Endodermal cell (in vitro differentiated cells): ENCODE measurements around the gene PACS1. TPM values are rescaled to one million over a fixed set of nuclear protein-coding genes. Genes with fewer than 3 reads are reported as not detected.

Experiments used
- DNase-seq: peaks from one replicate; pipeline ENCODE4 v3.0.0-alpha.2; 2017
- H3K27ac ChIP-seq: 2 replicates; pipeline ENCODE4 v1.5.1; 2013; ENCODE audit warnings: mild to moderate bottlenecking, low read depth, low read length, moderate library complexity
- H3K27me3 ChIP-seq: 2 replicates; pipeline ENCODE4 v1.6.1; 2013; ENCODE audit warnings: mild to moderate bottlenecking, low read length, moderate library complexity; ENCODE audit not compliant: insufficient read depth, control insufficient read depth, poor library complexity, severe bottlenecking
- H3K36me3 ChIP-seq: 2 replicates; pipeline ENCODE4 v1.7.0; 2013; ENCODE audit warnings: mild to moderate bottlenecking, low read length, moderate library complexity; ENCODE audit not compliant: control insufficient read depth, insufficient read depth
- H3K4me1 ChIP-seq: one replicate; pipeline ENCODE4 v1.7.0; 2013; ENCODE audit warnings: low read length; ENCODE audit not compliant: control insufficient read depth, insufficient read depth
- H3K4me3 ChIP-seq: 2 replicates; pipeline ENCODE4 v1.5.1; 2013; ENCODE audit warnings: mild to moderate bottlenecking, low read length, moderate library complexity
- H3K9ac ChIP-seq: 2 replicates; pipeline ENCODE4 v1.6.1; 2013; ENCODE audit warnings: mild to moderate bottlenecking, low read length, moderate library complexity; ENCODE audit not compliant: poor library complexity, severe bottlenecking; ENCODE audit errors: extremely low read depth
- H3K9me3 ChIP-seq: 2 replicates; pipeline ENCODE4 v1.6.1; 2013; ENCODE audit warnings: mild to moderate bottlenecking, low read length, moderate library complexity; ENCODE audit not compliant: control insufficient read depth
- H3K27ac Mint-ChIP-seq: 2 replicates; pipeline ENCODE4 v1.8.0; 2020; ENCODE audit warnings: mixed read lengths
- H3K27me3 Mint-ChIP-seq: 2 replicates; pipeline ENCODE4 v1.8.0; 2021; ENCODE audit warnings: mild to moderate bottlenecking, mixed read lengths; ENCODE audit not compliant: insufficient read depth
- H3K36me3 Mint-ChIP-seq: 2 replicates; pipeline ENCODE4 v1.8.0; 2020; ENCODE audit warnings: low read depth, mixed read lengths
- H3K4me1 Mint-ChIP-seq: 2 replicates; pipeline ENCODE4 v1.8.0; 2020; ENCODE audit warnings: mixed read lengths
- H3K4me3 Mint-ChIP-seq: 2 replicates; pipeline ENCODE4 v1.8.0; 2020; ENCODE audit warnings: mild to moderate bottlenecking, moderate library complexity, mixed read lengths
- H3K9me3 Mint-ChIP-seq: 2 replicates; pipeline ENCODE4 v1.8.0; 2020; ENCODE audit warnings: mild to moderate bottlenecking, mixed read lengths
- WGBS, 2 experiments: methylation state at CpG; one replicate each; pipeline versions ENCODE4 v1.1.5 to v1.1.7; 2013; ENCODE audit warnings: missing lambda C conversion rate in 2 of 2, mixed read lengths in 1 of 2; ENCODE audit not compliant: insufficient coverage in 1 of 2, insufficient read length in 1 of 2; 5-methylcytosine and 5-hydroxymethylcytosine counted together
- total RNA-seq, 2 donors: library from RNA; stranded (reverse); fragmentation: NEBNext Ultra II Directional in 1 of 2; extraction: Animal tissue kit (Norgen Biotek cat#: 25700) in 1 of 2; gene quantifications; 2 replicates in 1 of 2; 3 replicates in 1 of 2; pipeline ENCODE4 v1.2.1, GENCODE V29; 2021
- TF ChIP-seq, protein P1 (sequence below): fragments of 200-600 bp; sonication (generic); conservative IDR thresholded peaks from 2 replicates; pipeline ENCODE4 v1.5.0; 2021; ENCODE audit warnings: antibody characterized with exemption, mild to moderate bottlenecking

The PACS1 gene
- total RNA-seq, 2 donors from 2014 or later, result 67.0 to 67.1 TPM

DNA sequence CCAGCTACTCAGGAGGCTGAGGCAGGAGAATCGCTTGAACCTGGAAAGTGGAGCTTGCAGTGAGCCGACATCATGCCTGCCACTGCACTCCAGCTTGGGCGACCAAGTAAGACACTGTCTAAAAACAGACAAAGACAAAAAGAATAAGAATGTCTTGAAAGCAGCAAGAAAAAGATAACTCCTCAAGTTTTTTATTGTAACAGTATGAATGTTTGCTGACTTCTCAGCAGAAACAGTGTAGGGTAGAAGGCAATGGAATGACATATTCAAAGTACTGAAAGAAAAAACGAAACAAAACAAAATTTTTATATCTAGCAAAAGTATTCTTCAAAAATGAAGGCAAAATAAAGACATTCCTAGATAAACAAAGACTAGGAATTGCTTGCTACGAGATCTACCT lies 76.9 kb downstream of the PACS1 start:
- Mint-ChIP-seq H3K4me3 (no peak overlapping the region), H3K9me3 (peaks cover 6% of the 10 kb centered on the region), H3K36me3 (peaks cover 12% of the 10 kb centered on the region), H3K27me3 (no peaks in the 10 kb centered on the region), H3K27ac (no peak overlapping the region), H3K4me1 (peaks cover 20% of the 10 kb centered on the region)
- H3K9me3 ChIP-seq, result peaks cover 12% of the 10 kb centered on the region
- DNase-seq, result no peak
- TF ChIP-seq, protein P1, sequence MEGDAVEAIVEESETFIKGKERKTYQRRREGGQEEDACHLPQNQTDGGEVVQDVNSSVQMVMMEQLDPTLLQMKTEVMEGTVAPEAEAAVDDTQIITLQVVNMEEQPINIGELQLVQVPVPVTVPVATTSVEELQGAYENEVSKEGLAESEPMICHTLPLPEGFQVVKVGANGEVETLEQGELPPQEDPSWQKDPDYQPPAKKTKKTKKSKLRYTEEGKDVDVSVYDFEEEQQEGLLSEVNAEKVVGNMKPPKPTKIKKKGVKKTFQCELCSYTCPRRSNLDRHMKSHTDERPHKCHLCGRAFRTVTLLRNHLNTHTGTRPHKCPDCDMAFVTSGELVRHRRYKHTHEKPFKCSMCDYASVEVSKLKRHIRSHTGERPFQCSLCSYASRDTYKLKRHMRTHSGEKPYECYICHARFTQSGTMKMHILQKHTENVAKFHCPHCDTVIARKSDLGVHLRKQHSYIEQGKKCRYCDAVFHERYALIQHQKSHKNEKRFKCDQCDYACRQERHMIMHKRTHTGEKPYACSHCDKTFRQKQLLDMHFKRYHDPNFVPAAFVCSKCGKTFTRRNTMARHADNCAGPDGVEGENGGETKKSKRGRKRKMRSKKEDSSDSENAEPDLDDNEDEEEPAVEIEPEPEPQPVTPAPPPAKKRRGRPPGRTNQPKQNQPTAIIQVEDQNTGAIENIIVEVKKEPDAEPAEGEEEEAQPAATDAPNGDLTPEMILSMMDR, result no peak
- H3K4me3 ChIP-seq, result no peak overlapping the region
- WGBS, 2 experiments, result 93 to 100% methylated on average over 2 to 5 of the region's 5 CpGs
- H3K27ac ChIP-seq, result no peak overlapping the region
- no peak overlapping the region for H3K9ac ChIP-seq
- H3K36me3 ChIP-seq, result peaks cover 7% of the 10 kb centered on the region
- peaks cover 6% of the 10 kb centered on the region for H3K4me1 ChIP-seq
- H3K27me3 ChIP-seq, result no peaks in the 10 kb centered on the region

DNA sequence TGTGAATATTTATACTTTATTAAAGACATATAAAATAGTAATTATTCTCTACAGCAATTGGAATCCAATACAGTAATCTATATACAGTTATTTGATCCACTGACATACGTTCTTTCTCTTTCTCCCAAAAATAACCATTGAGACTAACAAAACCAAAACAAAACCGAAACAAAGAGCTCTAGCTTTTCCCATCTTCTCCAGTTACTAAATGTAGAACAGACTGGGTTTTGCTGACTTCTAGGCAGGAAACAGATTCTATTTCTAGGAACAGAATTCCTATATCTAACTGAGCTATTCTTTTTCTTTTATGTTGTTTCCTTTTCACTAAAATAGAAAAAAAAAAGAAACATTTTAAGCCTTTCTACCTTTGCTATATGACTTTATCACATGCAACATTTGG lies 80.1 kb downstream of the PACS1 start:
- no peak overlapping the region for H3K27ac ChIP-seq
- no peaks in the 10 kb centered on the region for H3K27me3 Mint-ChIP-seq
- H3K36me3 Mint-ChIP-seq, result peaks cover 20% of the 10 kb centered on the region
- no peak overlapping the region for H3K27ac Mint-ChIP-seq
- peaks cover 6% of the 10 kb centered on the region for H3K4me1 ChIP-seq
- no peak for DNase-seq
- 85 to 92% methylated on average over 2 of the region's 2 CpGs for WGBS, 2 experiments
- no peak overlapping the region for H3K9ac ChIP-seq
- no peaks in the 10 kb centered on the region for H3K27me3 ChIP-seq
- peaks cover 21% of the 10 kb centered on the region for H3K9me3 ChIP-seq
- no peak overlapping the region for H3K4me3 Mint-ChIP-seq
- TF ChIP-seq, protein P1, result no peak
- H3K9me3 Mint-ChIP-seq, result peaks cover 14% of the 10 kb centered on the region
- peaks cover 13% of the 10 kb centered on the region for H3K4me1 Mint-ChIP-seq
- H3K36me3 ChIP-seq, result peaks cover 15% of the 10 kb centered on the region
- H3K4me3 ChIP-seq, result no peak overlapping the region

DNA sequence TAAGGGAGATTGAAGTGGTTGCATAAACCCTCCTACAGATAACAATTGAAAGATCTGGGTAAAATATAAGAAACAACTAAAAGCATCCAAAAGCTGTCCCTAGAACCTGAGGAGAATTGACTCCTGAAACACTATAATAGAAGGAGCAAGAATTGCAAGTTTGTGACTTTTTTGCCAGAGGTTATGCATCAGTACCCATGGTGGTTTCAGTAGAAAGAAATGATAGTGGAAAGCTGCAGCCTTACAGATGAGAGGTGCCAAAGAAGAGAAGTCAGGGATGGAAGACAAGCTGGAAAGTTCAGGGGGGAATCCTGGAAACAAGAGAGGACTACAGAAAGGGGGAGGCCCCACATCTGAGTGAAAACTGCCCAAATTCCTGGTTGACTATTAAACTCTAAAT lies 80.7 kb downstream of the PACS1 start:
- Mint-ChIP-seq H3K4me3 (no peak overlapping the region), H3K36me3 (peaks cover 17% of the 10 kb centered on the region), H3K9me3 (peaks cover 14% of the 10 kb centered on the region), H3K27me3 (no peaks in the 10 kb centered on the region), H3K4me1 (peaks cover 13% of the 10 kb centered on the region), H3K27ac (peak overlapping the region; percentile 8)
- Histone ChIP-seq H3K9me3 (peaks cover 21% of the 10 kb centered on the region), H3K9ac (no peak overlapping the region), H3K27me3 (no peaks in the 10 kb centered on the region), H3K4me3 (no peak overlapping the region), H3K4me1 (peaks cover 6% of the 10 kb centered on the region), H3K27ac (peak overlapping the region; percentile 8), H3K36me3 (peaks cover 15% of the 10 kb centered on the region)
- TF ChIP-seq, protein P1, result no peak
- no peak for DNase-seq
